Measurements from ENCODE around the gene ARX. TPM values are rescaled to one million over a fixed set of nuclear protein-coding genes. Genes with fewer than 3 reads are reported as not detected.

ARX gene
- total and polyA plus RNA-seq, 2 donors = 0.09 TPM; not detected in 1

DNA sequence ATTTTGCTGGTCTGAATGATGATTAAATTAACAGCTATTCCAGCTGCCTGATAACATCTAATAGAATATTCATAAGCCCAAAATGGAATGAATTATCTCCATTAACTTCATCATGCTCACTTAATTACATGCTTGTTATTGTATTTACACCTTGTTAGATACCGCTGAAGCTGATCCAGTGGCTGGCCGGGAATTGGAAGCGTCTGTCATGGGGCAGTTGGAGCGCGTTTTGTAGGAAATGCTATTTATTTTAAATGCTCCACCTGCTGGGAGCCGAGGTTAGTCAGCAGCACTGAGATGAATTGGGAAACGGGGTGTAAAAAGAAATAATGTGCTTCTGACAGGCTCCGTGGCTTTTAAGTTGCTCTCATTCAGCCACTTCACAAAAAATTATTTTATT is 25.2 kb downstream of the ARX start:
- Histone ChIP-seq H3K27ac (ENCODE audit: low read depth in 1 of 2, low read length in 1 of 2) (no peak overlapping the region), H3K27me3 (ENCODE audit: control insufficient read depth in 2 of 2, insufficient read depth in 1 of 2, low read length in 1 of 2) (peaks cover 0 to 4% of the 10 kb centered on the region in 2 donors), H3K4me1 (ENCODE audit: control insufficient read depth in 2 of 2, insufficient read depth in 2 of 2, low read length in 2 of 2) (no peaks in the 10 kb centered on the region), H3K9me3 (ENCODE audit: control insufficient read depth in 2 of 2, insufficient read depth in 1 of 2, low read length in 1 of 2) (no peaks in the 10 kb centered on the region), H3K4me3 (ENCODE audit: low read length in 2 of 2) (no peak overlapping the region), H3K36me3 (ENCODE audit: control insufficient read depth in 2 of 2, insufficient read depth in 2 of 2, low read length in 1 of 2) (no peaks in the 10 kb centered on the region)
- WGBS = 97% methylated on average over 8 of the region's 8 CpGs
- DNase-seq (ENCODE audit: low read depth in 6 of 9, low spot score in 9 of 9) = no peak

DNA sequence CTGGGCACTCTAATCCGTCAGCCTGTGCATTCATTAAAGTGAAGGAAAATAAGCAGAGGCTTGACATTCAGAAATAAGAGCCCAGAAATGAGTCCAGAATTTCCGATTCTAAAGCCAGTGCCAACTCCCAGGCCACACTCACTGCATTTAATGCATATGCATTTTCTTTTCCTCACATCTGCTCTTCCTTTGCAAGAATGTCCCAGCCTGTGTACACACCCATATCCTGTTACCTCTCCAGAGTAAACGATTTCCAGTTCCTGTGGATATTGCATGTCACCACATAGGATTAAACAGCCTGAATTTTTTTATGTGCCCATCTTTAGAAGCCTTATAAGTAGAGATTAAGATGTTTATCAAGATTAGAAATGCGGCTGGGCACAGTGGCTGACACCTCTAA is 27.5 kb downstream of the ARX start:
- no peaks in the 10 kb centered on the region for H3K9me3 ChIP-seq (ENCODE audit: control insufficient read depth in 2 of 2, insufficient read depth in 1 of 2, low read length in 1 of 2)
- no peak overlapping the region for H3K27ac ChIP-seq (ENCODE audit: low read depth in 1 of 2, low read length in 1 of 2)
- H3K36me3 ChIP-seq (ENCODE audit: control insufficient read depth in 2 of 2, insufficient read depth in 2 of 2, low read length in 1 of 2) = no peaks in the 10 kb centered on the region
- WGBS = 90% methylated on average over 4 of the region's 4 CpGs
- H3K4me1 ChIP-seq (ENCODE audit: control insufficient read depth in 2 of 2, insufficient read depth in 2 of 2, low read length in 2 of 2) = no peaks in the 10 kb centered on the region
- H3K4me3 ChIP-seq (ENCODE audit: low read length in 2 of 2) = no peak overlapping the region
- no peaks in the 10 kb centered on the region for H3K27me3 ChIP-seq (ENCODE audit: control insufficient read depth in 2 of 2, insufficient read depth in 1 of 2, low read length in 1 of 2)
- DNase-seq (ENCODE audit: low read depth in 6 of 9, low spot score in 9 of 9) = no peak

DNA sequence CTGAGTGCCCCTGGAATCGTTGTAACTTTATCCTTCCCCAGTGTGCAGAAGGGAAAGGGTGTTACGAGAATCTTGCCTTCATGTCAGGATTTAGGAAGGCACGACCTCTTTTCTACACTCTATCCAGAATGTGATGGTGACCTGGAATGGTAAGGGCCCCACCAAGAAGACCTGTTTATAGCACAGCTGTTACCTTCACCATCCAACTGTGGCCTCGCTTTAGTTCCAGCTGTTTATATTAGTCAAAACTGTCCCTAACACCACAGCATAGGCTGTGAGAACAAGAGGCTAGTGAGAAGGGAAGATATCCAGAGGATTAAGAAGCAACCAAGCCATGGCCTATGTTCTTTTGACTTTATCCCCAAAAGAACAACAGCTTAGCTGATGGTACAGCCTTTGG is 28.0 kb downstream of the ARX start:
- Histone ChIP-seq H3K4me1 (ENCODE audit: control insufficient read depth in 2 of 2, insufficient read depth in 2 of 2, low read length in 2 of 2) (no peaks in the 10 kb centered on the region), H3K27ac (ENCODE audit: low read depth in 1 of 2, low read length in 1 of 2) (no peak overlapping the region), H3K27me3 (ENCODE audit: control insufficient read depth in 2 of 2, insufficient read depth in 1 of 2, low read length in 1 of 2) (no peaks in the 10 kb centered on the region), H3K4me3 (ENCODE audit: low read length in 2 of 2) (no peak overlapping the region), H3K9me3 (ENCODE audit: control insufficient read depth in 2 of 2, insufficient read depth in 1 of 2, low read length in 1 of 2) (no peaks in the 10 kb centered on the region), H3K36me3 (ENCODE audit: control insufficient read depth in 2 of 2, insufficient read depth in 2 of 2, low read length in 1 of 2) (no peaks in the 10 kb centered on the region)
- WGBS = over 99% methylated on average over 4 of the region's 4 CpGs
- no peak for DNase-seq (ENCODE audit: low read depth in 6 of 9, low spot score in 9 of 9)

DNA sequence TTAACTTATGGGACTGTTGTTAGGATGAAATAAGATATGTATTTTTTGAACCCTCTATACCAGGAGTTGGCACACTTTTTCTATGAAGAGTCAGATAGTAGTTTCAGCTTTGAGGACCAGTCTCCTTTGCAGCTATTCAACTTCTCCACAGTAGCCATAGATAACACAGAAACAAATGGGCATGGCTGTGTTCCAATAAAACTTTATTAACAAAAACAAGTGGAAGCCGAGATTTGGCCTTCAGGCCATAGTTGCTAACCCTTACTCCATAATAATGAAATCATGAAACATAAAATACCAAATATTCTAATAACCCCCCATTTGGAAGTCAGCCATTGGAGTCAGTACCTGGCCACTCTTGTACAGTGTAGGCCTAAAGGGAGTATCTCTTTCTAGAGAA is 30.6 kb downstream of the ARX start:
- Histone ChIP-seq H3K9me3 (ENCODE audit: control insufficient read depth in 2 of 2, insufficient read depth in 1 of 2, low read length in 1 of 2) (no peaks in the 10 kb centered on the region), H3K4me1 (ENCODE audit: control insufficient read depth in 2 of 2, insufficient read depth in 2 of 2, low read length in 2 of 2) (no peaks in the 10 kb centered on the region), H3K36me3 (ENCODE audit: control insufficient read depth in 2 of 2, insufficient read depth in 2 of 2, low read length in 1 of 2) (no peaks in the 10 kb centered on the region), H3K27me3 (ENCODE audit: control insufficient read depth in 2 of 2, insufficient read depth in 1 of 2, low read length in 1 of 2) (no peaks in the 10 kb centered on the region), H3K27ac (ENCODE audit: low read depth in 1 of 2, low read length in 1 of 2) (no peak overlapping the region), H3K4me3 (ENCODE audit: low read length in 2 of 2) (no peak overlapping the region)
- no peak for DNase-seq (ENCODE audit: low read depth in 6 of 9, low spot score in 9 of 9)
- 98% methylated on average over 1 of the region's 1 CpG for WGBS

DNA sequence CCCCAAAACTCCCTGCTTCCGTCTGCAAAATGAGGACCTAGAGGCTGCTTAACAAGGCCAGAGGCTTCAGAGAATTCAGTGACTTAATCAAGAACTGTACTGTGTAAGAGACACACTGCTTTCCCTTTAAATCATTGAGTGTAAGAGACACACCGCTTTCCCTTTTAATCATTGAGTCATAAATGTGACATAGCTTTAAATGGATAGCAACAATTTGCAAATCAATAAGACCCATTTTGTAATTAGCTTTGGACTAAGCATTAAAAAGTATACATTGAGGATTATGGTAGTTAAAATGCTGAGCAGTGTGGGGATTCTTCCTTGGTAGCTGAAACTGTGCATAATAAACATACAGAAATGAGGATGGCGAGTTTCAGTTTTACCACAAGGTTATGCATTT is 31.8 kb downstream of the ARX start:
- H3K9me3 ChIP-seq (ENCODE audit: control insufficient read depth in 2 of 2, insufficient read depth in 1 of 2, low read length in 1 of 2) = no peaks in the 10 kb centered on the region

DNA sequence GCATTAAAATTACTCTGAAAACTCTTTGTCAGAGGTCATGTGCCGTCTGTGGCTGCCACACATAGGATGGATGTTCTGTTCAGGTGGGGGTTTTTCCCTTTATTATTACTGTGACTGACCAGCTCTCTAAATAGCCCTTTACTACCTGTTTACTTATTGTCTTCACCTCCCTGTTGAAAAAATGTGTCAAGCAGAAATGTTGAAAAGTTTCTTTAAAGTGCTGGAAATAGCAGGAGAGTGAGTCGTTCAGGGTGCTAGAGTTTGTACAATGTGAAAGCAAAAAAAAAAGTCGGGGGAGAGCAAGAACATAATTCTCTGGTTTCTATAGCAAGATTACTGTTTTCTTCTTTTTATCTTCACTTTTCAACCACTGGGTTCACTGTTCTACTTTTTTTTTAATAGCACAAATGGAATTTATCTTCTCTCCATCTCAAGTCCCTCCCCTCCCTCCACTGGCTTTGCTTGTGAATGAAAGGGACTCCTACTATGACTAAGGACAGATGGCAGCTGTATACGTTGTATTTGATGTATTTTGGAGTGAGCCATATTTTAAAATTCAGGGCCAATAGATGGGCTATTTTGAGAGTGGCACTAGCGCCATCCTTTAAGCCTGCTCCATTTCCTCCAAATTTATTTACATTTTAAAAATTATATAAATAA is 33.3 kb downstream of the ARX start:
- H3K27me3 ChIP-seq (ENCODE audit: control insufficient read depth in 2 of 2, insufficient read depth in 1 of 2, low read length in 1 of 2) = no peaks in the 10 kb centered on the region
- H3K4me3 ChIP-seq (ENCODE audit: low read length in 2 of 2) = no peak overlapping the region
- H3K27ac ChIP-seq (ENCODE audit: low read depth in 1 of 2, low read length in 1 of 2) = no peak overlapping the region
- no peaks in the 10 kb centered on the region for H3K9me3 ChIP-seq (ENCODE audit: control insufficient read depth in 2 of 2, insufficient read depth in 1 of 2, low read length in 1 of 2)
- no peak for DNase-seq (ENCODE audit: low read depth in 6 of 9, low spot score in 9 of 9)
- no peaks in the 10 kb centered on the region for H3K36me3 ChIP-seq (ENCODE audit: control insufficient read depth in 2 of 2, insufficient read depth in 2 of 2, low read length in 1 of 2)
- H3K4me1 ChIP-seq (ENCODE audit: control insufficient read depth in 2 of 2, insufficient read depth in 2 of 2, low read length in 2 of 2) = no peaks in the 10 kb centered on the region
- 87% methylated on average over 5 of the region's 5 CpGs for WGBS

More for the DNA sequence above, 31.8 kb downstream of the ARX start:
- no peak overlapping the region for H3K27ac ChIP-seq (ENCODE audit: low read depth in 1 of 2, low read length in 1 of 2)
- no peaks in the 10 kb centered on the region for H3K27me3 ChIP-seq (ENCODE audit: control insufficient read depth in 2 of 2, insufficient read depth in 1 of 2, low read length in 1 of 2)
- no peak for DNase-seq (ENCODE audit: low read depth in 6 of 9, low spot score in 9 of 9)
- no peaks in the 10 kb centered on the region for H3K4me1 ChIP-seq (ENCODE audit: control insufficient read depth in 2 of 2, insufficient read depth in 2 of 2, low read length in 2 of 2)
- H3K36me3 ChIP-seq (ENCODE audit: control insufficient read depth in 2 of 2, insufficient read depth in 2 of 2, low read length in 1 of 2) = no peaks in the 10 kb centered on the region
- no peak overlapping the region for H3K4me3 ChIP-seq (ENCODE audit: low read length in 2 of 2)
- over 99% methylated on average over 3 of the region's 3 CpGs for WGBS

DNA sequence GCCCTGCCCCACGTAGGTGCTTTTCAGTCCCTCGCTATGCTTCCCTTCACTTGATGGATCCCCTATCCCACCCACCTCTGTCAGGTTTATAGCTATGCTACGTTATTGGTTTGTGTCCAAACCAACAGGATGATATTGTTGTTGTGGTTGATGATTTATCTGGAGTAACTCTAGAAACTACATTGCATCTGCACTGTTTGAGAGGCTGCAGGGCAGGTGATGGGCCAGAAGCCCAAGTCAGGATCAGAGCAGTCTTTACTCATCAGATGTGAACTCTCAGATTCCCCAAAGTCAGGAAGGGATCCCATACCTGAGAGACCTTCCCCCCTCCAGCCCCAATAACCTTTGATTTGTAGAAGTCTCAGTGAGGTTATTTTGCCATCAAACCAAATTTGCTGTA is 34.7 kb downstream of the ARX start:
- DNase-seq (ENCODE audit: low read depth in 6 of 9, low spot score in 9 of 9) = no peak
- Histone ChIP-seq H3K27me3 (ENCODE audit: control insufficient read depth in 2 of 2, insufficient read depth in 1 of 2, low read length in 1 of 2) (no peaks in the 10 kb centered on the region), H3K27ac (ENCODE audit: low read depth in 1 of 2, low read length in 1 of 2) (no peak overlapping the region), H3K4me1 (ENCODE audit: control insufficient read depth in 2 of 2, insufficient read depth in 2 of 2, low read length in 2 of 2) (no peaks in the 10 kb centered on the region), H3K9me3 (ENCODE audit: control insufficient read depth in 2 of 2, insufficient read depth in 1 of 2, low read length in 1 of 2) (no peaks in the 10 kb centered on the region), H3K36me3 (ENCODE audit: control insufficient read depth in 2 of 2, insufficient read depth in 2 of 2, low read length in 1 of 2) (no peaks in the 10 kb centered on the region), H3K4me3 (ENCODE audit: low read length in 2 of 2) (no peak overlapping the region)
- 95% methylated on average over 3 of the region's 3 CpGs for WGBS

DNA sequence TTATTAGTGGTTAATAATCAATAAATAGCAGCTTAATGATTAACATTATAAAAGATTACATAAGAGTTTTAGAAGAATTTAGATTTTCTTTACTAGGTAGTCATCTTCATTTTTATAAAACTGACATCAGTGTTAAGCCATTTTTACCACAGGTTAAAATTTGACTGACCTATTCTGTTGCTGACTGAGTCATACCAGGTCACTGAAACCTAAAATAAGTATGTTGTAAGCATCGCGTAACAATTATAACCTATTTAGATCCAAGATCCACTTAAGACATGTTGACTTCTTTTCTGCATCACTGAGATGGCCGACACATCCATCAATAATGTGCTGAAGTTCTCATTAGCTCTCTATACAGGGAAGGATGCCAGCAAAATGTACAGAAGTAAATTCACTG is 36.7 kb downstream of the ARX start:
- Histone ChIP-seq H3K27ac (ENCODE audit: low read depth in 1 of 2, low read length in 1 of 2) (no peak overlapping the region), H3K4me1 (ENCODE audit: control insufficient read depth in 2 of 2, insufficient read depth in 2 of 2, low read length in 2 of 2) (no peaks in the 10 kb centered on the region), H3K9me3 (ENCODE audit: control insufficient read depth in 2 of 2, insufficient read depth in 1 of 2, low read length in 1 of 2) (no peaks in the 10 kb centered on the region), H3K36me3 (ENCODE audit: control insufficient read depth in 2 of 2, insufficient read depth in 2 of 2, low read length in 1 of 2) (no peaks in the 10 kb centered on the region), H3K27me3 (ENCODE audit: control insufficient read depth in 2 of 2, insufficient read depth in 1 of 2, low read length in 1 of 2) (no peaks in the 10 kb centered on the region), H3K4me3 (ENCODE audit: low read length in 2 of 2) (no peak overlapping the region)
- DNase-seq (ENCODE audit: low read depth in 6 of 9, low spot score in 9 of 9) = no peak
- 93% methylated on average over 3 of the region's 3 CpGs for WGBS

DNA sequence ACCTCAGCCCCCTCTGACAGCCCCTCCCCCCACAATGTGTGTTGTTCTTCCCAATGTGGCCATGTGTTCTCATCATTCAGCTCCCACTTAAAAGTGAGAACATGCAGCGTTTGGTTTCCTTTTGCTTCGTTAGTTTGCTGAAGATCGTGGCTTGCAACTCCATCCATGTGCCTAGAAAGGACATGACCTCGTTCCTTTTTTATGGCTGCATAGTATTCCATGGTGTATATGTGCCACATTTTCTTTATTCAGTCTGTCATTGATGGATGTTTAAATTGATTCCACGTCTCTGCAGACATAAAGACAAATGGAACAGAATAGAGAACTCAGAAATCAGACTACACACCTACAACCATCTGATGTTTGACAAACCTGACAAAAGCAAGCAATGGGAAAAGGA is 46.0 kb downstream of the ARX start:
- 97% methylated on average over 5 of the region's 5 CpGs for WGBS

DNA sequence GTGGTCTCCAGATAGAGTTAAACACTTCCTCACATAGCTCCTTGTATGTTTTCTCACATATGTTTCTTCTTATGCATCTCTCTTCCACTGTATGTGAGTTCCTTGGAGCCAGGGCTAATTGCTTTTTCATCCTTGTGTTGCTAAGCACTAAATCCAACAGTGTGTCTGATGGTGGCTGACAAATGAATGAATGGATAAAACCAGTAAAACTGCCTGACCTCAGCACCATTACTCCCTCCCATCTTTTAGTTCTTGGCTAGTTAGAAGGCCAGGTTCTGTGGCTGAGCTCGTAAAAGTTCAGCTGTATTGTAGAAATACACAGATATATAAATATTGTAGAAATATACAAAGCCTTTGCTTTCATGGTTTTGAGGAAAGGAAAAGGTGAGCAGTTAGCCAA is 50.4 kb downstream of the ARX start:
- H3K27ac ChIP-seq (ENCODE audit: low read depth in 1 of 2, low read length in 1 of 2) = no peak overlapping the region
- no peak for DNase-seq (ENCODE audit: low read depth in 6 of 9, low spot score in 9 of 9)

More for the DNA sequence above, 46.0 kb downstream of the ARX start:
- Histone ChIP-seq H3K36me3 (ENCODE audit: control insufficient read depth in 2 of 2, insufficient read depth in 2 of 2, low read length in 1 of 2) (no peaks in the 10 kb centered on the region), H3K27ac (ENCODE audit: low read depth in 1 of 2, low read length in 1 of 2) (no peak overlapping the region), H3K4me1 (ENCODE audit: control insufficient read depth in 2 of 2, insufficient read depth in 2 of 2, low read length in 2 of 2) (no peaks in the 10 kb centered on the region), H3K9me3 (ENCODE audit: control insufficient read depth in 2 of 2, insufficient read depth in 1 of 2, low read length in 1 of 2) (no peaks in the 10 kb centered on the region), H3K4me3 (ENCODE audit: low read length in 2 of 2) (no peak overlapping the region), H3K27me3 (ENCODE audit: control insufficient read depth in 2 of 2, insufficient read depth in 1 of 2, low read length in 1 of 2) (no peaks in the 10 kb centered on the region)
- DNase-seq (ENCODE audit: low read depth in 6 of 9, low spot score in 9 of 9) = no peak

More for the DNA sequence above, 50.4 kb downstream of the ARX start:
- WGBS = 100% methylated on average over 1 of the region's 1 CpG
- Histone ChIP-seq H3K4me3 (ENCODE audit: low read length in 2 of 2) (no peak overlapping the region), H3K9me3 (ENCODE audit: control insufficient read depth in 2 of 2, insufficient read depth in 1 of 2, low read length in 1 of 2) (no peaks in the 10 kb centered on the region), H3K27me3 (ENCODE audit: control insufficient read depth in 2 of 2, insufficient read depth in 1 of 2, low read length in 1 of 2) (no peaks in the 10 kb centered on the region), H3K36me3 (ENCODE audit: control insufficient read depth in 2 of 2, insufficient read depth in 2 of 2, low read length in 1 of 2) (no peaks in the 10 kb centered on the region), H3K4me1 (ENCODE audit: control insufficient read depth in 2 of 2, insufficient read depth in 2 of 2, low read length in 2 of 2) (no peaks in the 10 kb centered on the region)
